Gastroesophageal sphincter (tissue), 3 donors: ENCODE data around the gene PRKCZ.

Experiments
- POLR2A ChIP-seq, 2 donors: fragments of 450-650 bp; IDR thresholded peaks; one replicate each; pipeline ENCODE4 v1.6.1; 2017; ENCODE audit warnings: antibody characterized with exemption in 2 of 2, mild to moderate bottlenecking in 2 of 2, moderate library complexity in 1 of 2
- POLR2AphosphoS5 ChIP-seq: sonication (generic); formaldehyde crosslinking; IDR thresholded peaks from one replicate; pipeline ENCODE4 v1.6.1; 2017; ENCODE audit warnings: antibody characterized with exemption
- TF ChIP-seq, protein P1 (sequence below), 4 experiments: fragments of 200-600 bp in 2 of 4; fragments of 450-650 bp in 2 of 4; sonication (generic) in 1 of 4; IDR thresholded peaks; one replicate each; pipeline ENCODE4 v1.5.1; 2017 to 2019; ENCODE audit warnings: antibody characterized with exemption in 4 of 4, mild to moderate bottlenecking in 2 of 4, moderate library complexity in 2 of 4

- TF ChIP-seq POLR2A (IDR thresholded peaks at IDR 0.05) (no peak), POLR2AphosphoS5 (no peak)
- TF ChIP-seq, protein P1, sequence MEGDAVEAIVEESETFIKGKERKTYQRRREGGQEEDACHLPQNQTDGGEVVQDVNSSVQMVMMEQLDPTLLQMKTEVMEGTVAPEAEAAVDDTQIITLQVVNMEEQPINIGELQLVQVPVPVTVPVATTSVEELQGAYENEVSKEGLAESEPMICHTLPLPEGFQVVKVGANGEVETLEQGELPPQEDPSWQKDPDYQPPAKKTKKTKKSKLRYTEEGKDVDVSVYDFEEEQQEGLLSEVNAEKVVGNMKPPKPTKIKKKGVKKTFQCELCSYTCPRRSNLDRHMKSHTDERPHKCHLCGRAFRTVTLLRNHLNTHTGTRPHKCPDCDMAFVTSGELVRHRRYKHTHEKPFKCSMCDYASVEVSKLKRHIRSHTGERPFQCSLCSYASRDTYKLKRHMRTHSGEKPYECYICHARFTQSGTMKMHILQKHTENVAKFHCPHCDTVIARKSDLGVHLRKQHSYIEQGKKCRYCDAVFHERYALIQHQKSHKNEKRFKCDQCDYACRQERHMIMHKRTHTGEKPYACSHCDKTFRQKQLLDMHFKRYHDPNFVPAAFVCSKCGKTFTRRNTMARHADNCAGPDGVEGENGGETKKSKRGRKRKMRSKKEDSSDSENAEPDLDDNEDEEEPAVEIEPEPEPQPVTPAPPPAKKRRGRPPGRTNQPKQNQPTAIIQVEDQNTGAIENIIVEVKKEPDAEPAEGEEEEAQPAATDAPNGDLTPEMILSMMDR (IDR thresholded peaks at IDR 0.05), result no peak
These were observed 2.5 kb downstream of the PRKCZ start for GRCh38 chr1:2052756-2053155.
